HG03175 (cell line): ENCODE results near the gene SEZ6L.

Experiments
- ATAC-seq: cut with Tn5 transposase; IDR thresholded peaks from one replicate; pipeline ENCODE4 v1.9.1; 2021; ENCODE audit warnings: mild to moderate bottlenecking, moderate library complexity; ENCODE audit not compliant: unreplicated experiment

SEZ6L gene

DNA sequence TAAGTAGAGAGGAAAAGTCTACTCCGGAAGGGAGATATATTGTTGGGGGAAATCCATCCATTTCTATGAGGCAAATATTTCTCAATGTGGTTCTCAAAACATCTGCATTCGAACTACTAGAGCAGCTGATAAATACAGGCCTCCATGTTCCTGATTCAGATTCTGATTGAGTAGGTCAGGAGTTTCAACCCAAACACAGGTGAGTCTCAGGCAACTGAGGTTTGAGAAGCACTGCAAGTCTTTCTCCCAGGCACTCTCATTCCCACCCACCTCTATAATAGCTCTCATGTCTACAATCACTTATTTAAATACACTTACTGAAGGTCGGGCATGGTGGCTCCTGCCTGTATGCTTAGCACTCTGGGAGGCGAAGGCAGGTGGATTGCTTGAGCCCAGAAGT, 245.1 kb downstream of the SEZ6L start:
- ATAC-seq = no peak

DNA sequence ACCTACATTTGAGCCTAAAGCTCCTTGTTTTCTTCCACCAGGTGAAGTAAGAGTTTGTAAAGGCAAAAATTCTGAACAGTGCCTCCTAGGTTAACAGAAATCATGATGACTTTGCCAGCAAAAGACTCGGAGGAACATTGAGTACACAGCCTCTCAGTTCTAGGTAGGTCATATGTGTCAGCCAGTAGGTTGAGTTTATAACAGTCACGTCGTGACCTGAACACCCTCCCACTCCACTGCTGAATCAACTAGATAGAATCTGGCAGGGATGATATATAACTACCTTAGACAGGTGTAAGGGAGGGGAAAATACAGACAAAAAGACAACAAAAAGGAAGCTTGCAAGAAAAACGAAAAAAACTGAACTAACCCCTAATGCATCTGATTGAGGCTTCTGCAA, 247.0 kb downstream of the SEZ6L start:
- ATAC-seq = no peak

- ATAC-seq = no peak
Observed at GRCh38 chr22:26416670-26417276, 247.5 kb downstream of the SEZ6L start.

DNA sequence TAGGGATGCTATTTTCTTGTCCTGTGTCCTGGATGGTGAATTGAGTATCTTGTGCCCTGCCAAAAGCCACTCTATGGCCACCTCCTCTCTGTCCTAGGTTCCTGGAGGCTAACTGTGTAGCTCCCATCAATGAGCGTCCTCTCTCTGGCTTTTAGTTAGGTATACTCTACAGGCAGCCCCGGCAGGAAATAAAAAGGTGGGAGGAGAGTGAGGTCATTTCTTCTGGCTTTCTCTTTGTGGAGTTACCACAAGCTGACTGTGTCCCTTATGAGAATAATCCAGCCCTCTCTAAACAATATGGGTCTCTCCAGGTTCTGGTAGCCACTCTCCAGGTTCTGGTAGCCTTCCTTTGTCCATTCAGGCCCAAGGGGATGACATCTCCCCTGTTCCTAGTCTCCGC, 248.1 kb downstream of the SEZ6L start:
- ATAC-seq = no peak

GRCh38 chr22:26418620-26419019, 249.4 kb downstream of the SEZ6L start:
- ATAC-seq = no peak

DNA sequence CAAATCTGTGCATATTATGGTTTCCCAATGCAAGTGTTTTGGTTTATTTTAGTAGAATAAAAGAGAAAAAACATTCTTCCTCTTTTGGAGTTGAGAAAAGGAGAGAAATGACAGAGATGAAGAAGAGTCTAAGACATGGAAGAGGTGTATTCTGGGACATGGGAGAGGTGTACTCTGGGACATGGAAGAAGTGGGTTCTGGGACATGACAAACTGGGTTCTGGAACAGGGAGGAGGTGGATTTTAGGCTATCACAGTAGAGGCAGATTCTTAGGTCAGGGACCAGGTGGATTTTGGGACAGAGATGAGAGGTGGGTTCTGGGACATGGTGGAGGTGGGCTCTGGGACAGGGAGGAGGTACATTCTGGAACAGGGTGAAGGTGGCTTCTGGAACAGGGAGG, 257.7 kb downstream of the SEZ6L start:
- no peak for ATAC-seq

DNA sequence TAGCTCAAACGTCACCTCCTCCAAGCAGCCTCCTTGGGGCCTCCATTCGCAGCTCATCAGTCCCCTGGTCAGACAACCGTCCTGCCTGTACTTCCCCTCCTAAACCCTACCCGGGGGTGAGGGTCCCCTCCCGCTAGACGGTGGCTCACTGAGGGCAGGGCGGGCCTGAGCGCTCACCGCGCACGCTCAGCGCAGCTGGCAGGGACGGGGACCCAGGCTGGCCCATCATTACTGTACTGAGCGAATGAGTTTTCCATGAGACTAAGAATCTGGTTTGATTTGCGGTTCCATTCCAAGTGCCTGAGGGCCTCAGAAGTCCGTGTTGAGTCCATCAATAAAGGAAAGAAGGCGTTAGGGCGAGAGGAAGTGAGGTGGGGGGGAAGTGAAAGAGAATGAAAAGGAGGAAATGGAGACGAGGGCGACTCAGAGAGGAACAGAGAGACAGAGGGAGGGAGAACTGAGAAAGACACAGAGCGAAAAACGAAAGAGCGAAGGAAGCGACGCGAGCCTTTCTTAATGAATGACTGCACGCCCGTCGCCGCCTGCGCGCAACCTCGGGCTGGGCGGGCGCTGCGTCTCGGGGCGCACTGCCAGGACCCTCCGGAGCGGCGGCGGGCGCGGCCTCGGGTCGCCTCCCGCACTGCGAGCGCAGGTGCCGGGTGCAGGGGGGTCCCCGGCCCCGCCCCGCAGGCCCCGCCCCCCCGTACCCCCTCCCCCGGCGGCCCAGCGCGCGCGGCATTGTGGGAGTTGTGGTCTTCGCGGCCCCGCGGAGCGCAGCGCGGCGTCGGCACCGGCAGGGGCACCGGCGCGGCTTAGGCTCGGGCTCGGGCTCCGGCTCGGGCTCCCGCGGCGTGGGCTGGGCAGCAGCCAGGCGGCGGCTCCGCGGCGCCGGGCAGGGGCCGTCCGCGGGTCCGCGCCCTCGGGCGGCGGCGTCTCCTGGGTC, 259.5 kb downstream of the SEZ6L start, which contains the start of gene ASPHD2:
Gene ASPHD2 (plus strand): TSS at position 746 of the 943 bp plus-strand sequence. CDS start 4,356 bp downstream, outside the sequence.
- ATAC-seq = peak; percentile 79

- ATAC-seq = peak; percentile 8
Observed at GRCh38 chr22:26429458-26430286, 260.4 kb downstream of the SEZ6L start.

- no peak for ATAC-seq
Observed at GRCh38 chr22:26430600-26430999, 261.3 kb downstream of the SEZ6L start.

DNA sequence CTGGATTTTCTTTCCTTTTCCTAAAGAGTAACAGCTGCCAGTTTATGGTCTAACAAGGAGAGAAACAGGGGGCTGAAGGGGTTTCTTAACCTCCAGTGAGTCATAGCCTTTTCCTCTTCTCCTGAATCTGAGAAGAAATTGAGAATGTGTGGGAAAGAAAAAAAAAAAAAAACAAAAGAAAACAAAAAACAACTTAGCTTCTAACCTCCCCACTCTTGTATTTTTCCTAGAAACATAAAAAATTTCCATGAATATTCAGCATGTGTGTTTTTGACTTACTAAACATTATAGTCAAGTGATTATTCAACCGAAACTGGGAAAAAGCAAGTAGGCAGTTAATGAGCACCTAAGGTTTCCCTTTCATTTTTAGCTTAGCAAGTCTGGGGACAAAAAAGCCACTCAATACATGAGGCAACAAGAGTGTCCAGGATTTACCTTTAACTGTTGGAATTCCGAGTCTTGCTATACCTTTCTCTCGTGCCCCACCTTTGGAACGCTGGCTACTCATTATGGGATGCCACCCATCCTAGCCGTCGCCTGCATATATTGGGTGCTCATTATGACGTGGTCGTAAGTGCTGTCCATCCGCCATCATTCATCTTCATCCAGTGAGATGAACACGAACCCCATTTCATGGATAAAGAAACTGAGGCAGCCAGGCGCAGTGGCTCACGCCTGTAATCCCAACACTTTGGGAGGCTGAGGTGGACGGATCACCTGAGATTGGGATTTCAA, 262.2 kb downstream of the SEZ6L start:
- no peak for ATAC-seq

DNA sequence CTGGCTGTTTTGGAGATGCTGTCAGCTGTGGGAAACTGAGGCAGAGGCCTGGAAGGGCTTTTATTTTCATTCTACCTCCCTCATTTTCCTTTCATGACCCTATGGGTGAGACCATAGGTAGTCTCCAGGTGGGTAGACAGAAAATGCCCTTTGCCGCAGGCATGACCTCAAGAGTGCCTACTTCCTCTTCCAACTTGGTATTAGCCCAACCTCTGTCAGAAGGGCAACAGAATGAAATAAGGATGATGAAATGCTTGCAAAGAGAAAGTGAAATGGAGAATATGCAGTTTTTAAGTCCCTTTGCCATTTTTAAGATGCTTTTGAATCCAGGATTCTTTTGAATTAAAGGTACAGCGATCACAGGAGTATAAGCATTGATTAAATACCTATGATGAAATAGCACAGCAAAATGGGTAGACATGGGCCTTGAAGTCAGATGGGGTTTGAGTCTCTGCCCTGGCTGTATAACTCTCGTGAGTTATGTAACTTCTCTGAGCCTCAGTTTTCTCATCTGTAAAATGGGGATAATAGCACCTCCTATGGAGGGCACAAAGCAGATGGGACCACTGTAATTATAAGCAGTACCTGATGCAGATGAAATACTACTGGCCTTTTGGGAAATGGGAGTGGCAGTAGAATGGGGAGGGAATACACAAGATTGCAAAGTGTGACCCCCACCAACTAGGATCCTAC, 263.5 kb downstream of the SEZ6L start:
- no peak for ATAC-seq
